ENCODE data around the gene TNFRSF19.

TNFRSF19 gene

DNA sequence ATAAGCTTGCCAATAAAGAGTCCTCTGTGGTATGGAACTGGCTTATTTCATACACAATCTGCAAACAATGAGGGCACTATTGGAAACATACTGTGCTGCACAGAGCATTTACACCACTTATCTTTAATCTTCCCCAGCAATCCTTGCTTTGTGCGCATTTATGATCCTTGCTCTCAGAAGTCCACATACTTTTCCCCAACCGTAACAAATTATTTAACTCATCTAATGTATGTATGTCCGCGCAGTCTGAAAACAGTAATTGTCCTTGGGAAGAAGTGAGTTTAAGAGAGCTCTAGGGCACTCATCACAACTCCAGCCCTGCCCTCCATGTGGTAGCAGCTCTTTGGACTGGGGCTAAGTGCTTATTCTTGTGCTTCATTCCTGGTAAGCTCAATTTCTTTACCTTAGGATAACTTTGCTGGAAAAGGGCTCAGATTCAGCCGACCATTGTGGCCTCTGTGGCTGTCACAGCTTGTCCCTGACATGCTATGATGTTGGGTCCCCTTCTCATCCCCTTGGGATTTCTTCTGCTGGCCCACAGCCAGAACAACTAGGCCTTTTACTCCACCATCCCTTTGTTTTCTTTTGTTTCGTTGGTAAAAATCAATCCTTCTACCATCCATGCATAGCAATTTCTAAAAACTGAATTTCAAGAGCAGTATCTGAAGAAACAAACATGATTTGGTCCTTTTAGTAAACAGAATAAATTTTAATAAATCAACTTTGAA is 152.7 kb downstream of the TNFRSF19 start:
- no peak overlapping the region for H3K4me3 ChIP-seq (ENCODE audit: low read depth, low read length)
- no peak for TF ChIP-seq CTCF (IDR thresholded peaks at IDR 0.05; ENCODE audit: low read depth, low read length)
- no peak for TF ChIP-seq MYC (IDR thresholded peaks at IDR 0.05; ENCODE audit: low read depth, low read length)
- TF ChIP-seq POLR2A (IDR thresholded peaks at IDR 0.05; ENCODE audit: extremely low read depth, insufficient read length): no peak
- TF ChIP-seq MAX (IDR thresholded peaks at IDR 0.05; ENCODE audit: low read depth, low read length): no peak
- DNase-seq (ENCODE audit: low read depth): no peak

GRCh38 chr13:23723471-23723870 is 153.3 kb downstream of the TNFRSF19 start:
- no peak for DNase-seq (ENCODE audit: low read depth)
- no peak for TF ChIP-seq MYC (IDR thresholded peaks at IDR 0.05; ENCODE audit: low read depth, low read length)
- TF ChIP-seq MAX (IDR thresholded peaks at IDR 0.05; ENCODE audit: low read depth, low read length): no peak
- TF ChIP-seq CTCF (IDR thresholded peaks at IDR 0.05; ENCODE audit: low read depth, low read length): no peak
- no peak for TF ChIP-seq POLR2A (IDR thresholded peaks at IDR 0.05; ENCODE audit: extremely low read depth, insufficient read length)
- no peak overlapping the region for H3K4me3 ChIP-seq (ENCODE audit: low read depth, low read length)

DNA sequence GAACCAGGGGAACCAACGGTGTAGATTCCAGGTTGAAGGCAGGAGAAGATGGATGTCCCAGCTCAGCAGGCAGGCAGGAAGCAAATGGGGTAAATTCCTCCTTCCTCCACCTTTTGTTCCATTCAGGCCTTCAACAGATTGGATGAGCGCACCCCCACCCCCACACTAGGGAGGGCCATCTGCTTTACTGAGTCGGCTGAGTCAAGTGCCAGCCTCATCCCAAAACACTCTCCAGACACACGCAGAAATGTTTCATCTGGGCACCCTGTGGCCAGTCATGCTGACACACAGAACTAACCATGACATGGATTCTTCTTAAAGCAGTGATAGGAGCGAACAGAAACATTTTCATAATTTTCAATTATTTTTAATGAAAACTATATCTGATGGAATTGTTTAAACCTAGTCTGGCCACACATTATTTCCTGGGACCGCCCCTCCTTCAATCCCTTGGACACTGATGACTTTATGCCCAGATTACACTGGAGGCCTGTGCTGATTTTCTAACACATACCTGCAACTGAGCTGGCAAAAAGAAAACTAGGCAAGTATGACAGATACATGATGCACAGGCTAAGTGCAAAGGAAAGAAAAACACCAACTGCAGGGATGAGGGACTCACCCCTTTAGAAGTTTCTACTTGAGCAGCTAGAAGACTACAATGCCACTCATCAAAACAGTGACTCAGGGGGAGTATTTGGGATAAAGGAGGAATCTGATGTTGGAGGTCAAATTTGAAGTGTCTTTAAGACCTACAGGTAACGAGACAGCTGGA is 154.2 kb downstream of the TNFRSF19 start:
- DNase-seq (ENCODE audit: low read depth): no peak
- TF ChIP-seq POLR2A (IDR thresholded peaks at IDR 0.05; ENCODE audit: extremely low read depth, insufficient read length): no peak
- no peak for TF ChIP-seq MAX (IDR thresholded peaks at IDR 0.05; ENCODE audit: low read depth, low read length)
- no peak for TF ChIP-seq MYC (IDR thresholded peaks at IDR 0.05; ENCODE audit: low read depth, low read length)
- TF ChIP-seq CTCF (IDR thresholded peaks at IDR 0.05; ENCODE audit: low read depth, low read length): no peak
- no peak overlapping the region for H3K4me3 ChIP-seq (ENCODE audit: low read depth, low read length)
